NK-92 (cell line): ENCODE results near the gene ASPSCR1.

ENCODE experiments used
- DNase-seq: peaks from one replicate; lab custom pipeline; 2025; ENCODE audit not compliant: unreplicated experiment; lab: John Stamatoyannopoulos, UW

ASPSCR1 gene

GRCh38 chr17:81999587-81999975 lies 22.2 kb downstream of the ASPSCR1 start:
- DNase-seq = no peak

DNA sequence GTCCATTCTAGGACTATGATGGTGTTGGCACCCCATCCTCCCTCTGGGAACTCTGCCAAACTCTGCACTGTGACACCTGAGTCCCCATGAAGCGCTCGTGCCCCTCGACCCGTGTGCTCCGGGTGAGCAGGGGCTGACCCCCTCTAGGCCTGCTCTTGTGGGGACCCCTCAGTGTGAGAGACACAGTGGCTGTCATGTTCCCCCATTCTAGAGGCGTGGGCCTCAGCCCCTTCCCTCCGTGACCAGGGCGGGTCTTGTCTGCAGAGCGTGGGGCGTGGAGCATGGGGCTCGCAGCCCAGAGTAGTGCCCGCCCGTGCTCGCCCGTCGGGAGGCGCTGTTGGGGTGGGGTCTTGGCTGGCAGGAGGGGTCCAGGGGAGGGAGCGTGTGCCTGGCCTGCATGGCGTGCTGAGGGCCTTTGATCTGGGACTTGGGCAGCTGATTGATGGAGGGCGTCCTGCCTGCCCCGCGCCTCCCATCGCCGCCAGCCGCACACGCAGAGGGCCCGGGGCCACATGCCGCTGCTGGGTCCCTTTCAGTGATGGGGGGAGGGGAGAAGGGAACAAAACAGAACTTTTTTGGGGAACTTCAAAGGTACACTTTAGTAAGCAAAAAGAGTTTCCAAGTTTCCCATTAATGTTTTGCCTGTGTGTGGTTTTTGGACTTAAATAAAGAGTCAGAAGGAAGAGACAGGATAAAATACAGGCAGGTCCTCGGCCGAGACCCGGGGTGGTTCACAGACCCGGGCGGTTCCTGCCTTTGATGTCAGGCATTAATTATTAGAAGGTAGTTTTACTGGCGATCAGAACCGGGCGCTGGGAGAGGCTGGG lies 22.8 kb downstream of the ASPSCR1 start:
- DNase-seq = no peak

- no peak for DNase-seq
Observed at GRCh38 chr17:82000803-82001570, 23.6 kb downstream of the ASPSCR1 start.

- DNase-seq = no peak
Observed at GRCh38 chr17:82001571-82002056, 24.2 kb downstream of the ASPSCR1 start.

DNA sequence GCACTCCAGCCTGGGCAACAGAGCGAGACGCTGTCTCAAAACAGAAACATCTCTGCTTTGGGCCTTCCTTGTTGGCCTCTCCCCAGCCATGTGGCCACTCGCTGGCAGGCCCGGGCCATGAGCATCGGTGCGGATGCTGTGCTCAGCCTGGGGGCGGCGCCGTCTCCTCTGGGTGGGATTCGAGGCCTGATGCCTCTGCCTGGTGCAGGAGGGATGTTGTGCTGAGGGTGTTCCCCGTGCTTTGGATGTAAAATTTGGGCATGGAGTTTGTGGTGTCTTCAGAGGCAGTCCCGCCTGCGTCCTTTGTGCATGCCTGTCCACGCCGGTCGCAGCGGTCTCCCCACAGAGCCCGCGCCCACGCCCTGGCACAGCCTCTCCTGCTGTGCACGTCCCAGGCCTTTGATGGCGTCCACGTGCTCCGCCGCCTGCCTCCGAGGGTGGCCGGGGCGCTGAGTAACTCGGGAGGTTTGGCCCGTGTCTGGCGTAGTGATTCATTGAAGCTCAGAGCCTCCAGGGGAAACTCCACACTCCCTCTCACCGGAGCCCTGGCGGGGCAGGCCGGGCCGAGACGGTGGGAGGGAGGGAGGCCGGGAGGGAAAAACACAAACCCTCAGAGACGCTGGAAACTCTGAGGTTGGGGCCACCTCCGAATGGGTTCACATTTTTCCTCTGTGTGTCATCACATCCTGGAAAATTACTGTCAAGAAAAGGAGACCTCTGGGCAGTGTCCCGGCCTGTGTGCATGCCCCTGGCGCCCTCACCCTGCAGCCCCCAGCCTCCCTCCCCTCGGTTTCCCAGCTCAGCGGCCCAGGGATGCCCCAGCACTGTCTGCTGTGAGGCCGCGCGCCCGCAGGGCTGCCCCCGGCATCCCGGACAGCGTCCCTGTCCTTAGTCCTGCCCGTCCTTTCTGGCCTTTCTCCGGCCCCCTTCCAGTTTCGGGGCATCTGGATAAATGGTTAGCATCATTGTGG lies 26.3 kb downstream of the ASPSCR1 start:
- no peak for DNase-seq

DNA sequence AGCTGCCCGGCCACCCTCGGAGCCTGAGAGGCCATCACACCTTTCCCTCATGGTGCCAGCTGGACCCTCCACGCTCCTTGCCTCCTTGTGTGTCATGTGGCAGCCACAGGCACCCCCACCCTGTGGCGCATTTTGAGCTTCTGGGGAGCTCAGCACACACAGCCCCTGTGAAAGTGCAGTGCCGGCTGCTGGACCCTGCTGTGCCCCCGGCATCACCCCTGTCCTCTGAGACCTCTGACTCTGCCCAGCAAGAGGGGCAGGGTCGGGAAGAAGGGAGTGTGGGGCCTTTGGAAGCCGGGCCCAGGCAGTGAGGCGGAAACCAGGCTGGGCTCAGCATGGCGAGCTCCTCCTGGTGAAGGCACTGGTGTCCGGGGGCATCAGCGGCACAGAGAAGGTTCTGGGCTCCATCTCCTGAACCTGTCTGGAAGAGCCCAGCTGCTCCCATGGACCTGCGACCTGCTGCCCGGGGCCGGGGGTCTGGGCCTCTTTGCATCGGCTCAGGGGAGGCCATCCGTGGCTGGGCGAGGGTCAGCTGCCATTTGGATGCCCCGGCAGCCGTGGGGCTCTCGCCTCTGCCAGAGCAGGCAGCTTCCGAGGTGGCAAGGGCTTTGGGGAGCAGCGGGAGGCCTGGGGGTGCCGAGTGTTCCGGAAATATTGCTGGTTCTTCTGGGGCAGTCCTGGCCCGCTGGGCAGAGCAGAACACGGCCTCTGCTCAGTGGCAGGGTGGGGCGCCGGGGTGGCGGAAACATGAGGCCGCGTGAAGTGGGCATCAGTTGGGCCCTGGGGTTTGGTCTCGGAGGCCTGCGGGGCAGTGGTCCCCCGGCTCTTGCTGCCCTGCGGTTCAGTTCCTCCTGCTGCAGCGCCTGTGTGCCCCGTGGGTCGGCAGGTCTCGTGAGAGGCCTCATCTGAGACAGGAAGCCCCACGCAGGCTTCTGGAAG lies 27.4 kb downstream of the ASPSCR1 start:
- DNase-seq = no peak

- no peak for DNase-seq
Observed at GRCh38 chr17:82005701-82006348, 28.4 kb downstream of the ASPSCR1 start.

DNA sequence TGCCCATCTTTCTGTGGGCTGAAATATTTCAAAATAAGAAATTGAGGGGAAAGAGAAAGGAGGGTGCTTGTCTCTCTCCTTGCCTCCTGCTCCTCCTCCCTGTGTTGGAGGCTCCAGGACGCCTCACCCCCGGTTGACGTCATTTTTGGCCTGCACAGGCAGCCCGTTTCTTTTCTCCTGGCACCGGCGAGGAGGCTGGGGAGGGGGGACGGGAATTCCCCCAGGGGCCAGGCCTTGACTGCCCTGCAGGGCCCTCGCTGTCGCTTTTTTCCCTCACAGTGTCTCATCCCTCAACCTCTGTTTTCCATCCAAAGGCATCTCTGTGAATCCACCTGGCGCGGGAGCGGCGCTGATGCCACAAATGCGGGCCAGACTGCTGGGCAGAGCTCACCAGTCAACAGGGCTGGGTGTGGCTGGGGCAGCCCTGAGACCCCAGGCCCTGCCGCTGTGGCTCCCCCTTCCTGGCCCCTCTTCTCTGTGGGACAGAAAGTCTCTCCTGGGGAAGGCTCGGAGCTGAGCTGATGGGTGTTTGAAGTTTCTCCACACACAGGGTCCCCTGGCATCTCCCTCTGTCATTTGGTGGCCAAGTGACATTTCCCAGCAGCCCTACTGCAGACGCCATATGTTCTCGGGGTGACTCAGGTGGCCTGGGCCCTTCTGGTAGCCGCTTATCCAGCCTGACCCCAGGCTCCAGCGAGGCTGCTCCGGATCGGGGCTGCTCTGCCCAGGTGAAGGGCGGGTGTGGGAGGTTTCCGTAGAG lies 29.2 kb downstream of the ASPSCR1 start:
- no peak for DNase-seq

- no peak for DNase-seq
Observed at GRCh38 chr17:82007228-82007494, 29.7 kb downstream of the ASPSCR1 start.

DNA sequence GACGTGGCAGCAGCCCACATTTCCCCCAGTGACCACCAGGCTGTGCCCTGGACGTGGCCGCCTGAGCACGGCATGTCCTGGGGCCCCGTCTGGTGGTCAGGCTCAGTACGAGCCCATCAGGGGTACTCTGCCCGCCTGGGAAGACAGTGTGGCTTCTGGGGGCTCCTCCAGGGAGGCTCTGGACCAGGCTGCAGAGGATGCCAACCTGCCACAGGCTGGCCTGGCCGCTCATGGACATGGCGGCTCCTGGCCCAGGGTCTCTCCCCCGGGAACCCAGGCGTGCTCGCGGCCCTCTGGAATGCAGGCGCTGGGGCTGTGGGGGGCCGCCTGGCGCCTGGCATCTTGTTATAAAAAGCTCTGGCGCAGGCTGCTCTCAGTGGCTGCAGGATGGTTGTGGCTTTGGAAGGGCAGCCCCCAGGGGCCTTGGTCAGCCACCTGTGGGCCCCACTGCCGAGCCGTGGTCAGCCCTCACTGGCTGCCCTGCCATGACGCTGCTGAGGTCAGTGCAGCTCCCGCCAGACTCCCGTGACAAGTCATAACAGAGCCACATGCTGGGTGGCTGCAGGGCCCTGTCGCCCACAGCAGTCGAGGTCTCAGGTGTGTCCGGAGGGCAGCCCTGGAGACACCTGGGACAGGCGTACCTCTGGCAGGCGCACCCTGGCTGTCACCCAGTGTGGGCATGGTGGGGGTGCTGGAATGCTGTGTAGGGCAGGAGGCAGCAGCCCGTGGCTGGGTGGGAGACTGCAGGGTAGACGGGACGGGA lies 30.2 kb downstream of the ASPSCR1 start:
- DNase-seq = no peak

DNA sequence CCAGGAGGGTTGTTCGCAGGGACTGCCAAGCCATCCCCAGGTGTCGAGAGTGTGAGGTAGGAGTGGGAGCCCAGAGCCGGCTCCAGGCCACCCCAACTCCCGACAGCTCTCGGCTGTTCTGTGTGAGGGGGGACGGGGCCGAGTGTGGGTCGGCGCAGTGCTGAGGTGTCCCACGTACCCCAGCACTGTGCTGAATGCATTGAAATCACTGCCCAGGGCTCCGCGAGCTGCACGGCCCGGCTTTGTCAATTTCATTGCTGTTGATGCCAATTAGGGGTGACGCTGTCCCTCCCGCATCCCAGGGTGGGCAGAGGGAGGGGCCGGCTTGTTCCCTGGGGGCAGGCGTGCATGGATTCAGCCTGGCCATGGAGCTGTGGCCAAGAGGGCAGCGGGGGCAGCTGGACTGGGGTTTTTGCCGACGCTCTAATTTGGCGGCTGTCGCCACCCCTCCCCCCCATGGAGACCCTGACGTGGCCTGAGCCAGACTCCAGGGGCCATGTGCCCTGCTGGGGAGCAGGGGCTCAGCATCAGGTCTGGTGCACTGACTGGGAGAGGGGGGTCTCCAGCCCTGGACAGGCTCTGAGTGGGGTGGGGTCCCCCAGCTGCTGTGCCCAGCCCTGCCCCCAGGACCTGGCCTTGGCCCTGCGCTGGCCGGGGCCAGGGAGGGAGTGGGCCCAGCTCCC lies 31.0 kb downstream of the ASPSCR1 start:
- DNase-seq = no peak

DNA sequence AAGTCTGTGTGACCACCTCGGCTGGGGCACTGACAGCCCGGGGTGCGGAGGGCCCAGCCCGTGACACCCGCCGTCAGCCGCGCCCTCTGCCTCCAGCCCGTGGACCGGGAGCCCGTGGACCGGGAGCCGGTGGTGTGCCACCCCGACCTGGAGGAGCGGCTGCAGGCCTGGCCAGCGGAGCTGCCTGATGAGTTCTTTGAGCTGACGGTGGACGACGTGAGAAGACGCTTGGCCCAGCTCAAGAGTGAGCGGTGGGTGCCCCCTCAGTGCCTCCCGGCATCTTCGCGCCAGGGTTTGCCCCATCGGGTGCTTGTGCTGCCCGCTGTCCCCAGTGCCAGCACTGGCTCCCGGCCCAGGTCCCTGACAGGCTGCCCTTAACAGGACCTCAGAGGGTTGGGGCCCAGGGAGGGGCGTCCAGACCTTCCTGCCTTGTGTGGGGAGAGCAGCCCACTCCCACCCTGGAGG lies 31.5 kb downstream of the ASPSCR1 start:
- no peak for DNase-seq

DNA sequence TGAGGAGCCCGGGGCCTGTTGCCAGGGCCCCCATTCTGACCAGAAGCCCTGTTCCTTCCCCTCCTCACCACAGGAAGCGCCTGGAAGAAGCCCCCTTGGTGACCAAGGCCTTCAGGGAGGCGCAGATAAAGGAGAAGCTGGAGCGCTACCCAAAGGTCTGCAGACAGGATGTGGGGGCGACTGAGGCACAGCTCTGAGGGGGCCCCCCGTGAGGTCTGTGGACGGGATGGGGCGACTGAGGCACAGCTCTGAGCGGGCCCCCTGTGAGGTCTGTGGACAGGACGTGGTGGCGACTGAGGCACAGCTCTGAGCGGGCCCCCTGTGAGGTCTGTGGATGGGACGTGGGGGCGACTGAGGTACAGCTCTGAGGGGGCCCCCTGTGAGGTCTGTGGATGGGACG lies 32.0 kb downstream of the ASPSCR1 start:
- DNase-seq = no peak

DNA sequence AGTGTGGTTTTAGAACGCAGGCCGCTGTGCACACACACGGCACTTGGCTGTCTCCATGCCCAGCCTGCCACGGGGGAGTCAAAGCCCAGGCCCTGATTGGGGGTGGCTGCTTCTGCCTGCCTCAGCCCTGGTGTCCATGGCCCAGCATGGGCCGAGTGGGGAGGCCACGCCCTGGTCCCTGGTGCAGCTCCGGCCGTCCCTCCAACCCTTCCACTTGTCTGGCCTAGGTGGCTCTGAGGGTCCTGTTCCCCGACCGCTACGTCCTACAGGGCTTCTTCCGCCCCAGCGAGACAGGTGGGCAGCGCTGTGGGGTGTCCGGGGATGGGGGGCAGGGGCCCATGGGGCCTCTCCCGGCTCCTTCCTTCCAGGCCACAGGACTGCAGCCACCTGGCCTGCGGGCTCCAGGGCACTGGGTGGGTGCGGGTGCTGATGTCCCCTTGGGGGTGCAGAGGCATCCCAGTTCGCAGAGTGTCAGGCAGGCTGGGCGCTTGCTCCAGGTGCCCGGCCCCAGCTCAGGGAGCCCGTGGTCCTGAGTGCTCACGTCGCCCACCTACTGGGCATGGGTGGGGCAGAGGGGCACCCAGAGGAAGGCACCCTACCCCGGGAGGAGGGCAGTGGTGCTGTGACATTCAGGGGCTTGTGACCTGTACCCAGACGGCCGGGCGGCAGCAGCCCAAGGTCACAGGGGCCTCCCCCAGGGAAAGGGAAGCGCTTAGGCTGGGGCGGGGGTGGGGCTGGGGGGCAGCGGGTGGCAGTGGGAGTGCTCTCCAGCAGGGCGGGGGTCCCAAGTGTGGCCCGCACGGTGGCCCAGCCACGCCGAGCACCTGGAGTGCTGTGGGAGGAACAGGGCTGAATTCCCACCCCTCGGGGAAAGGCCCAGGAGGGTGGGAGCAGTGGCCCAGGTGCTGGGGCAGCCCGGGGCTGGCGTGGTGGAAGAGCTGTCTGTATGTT lies 33.4 kb downstream of the ASPSCR1 start:
- no peak for DNase-seq

GRCh38 chr17:82011617-82012187 lies 34.3 kb downstream of the ASPSCR1 start:
- no peak for DNase-seq

- DNase-seq = no peak
Observed at GRCh38 chr17:82012261-82012639, 34.8 kb downstream of the ASPSCR1 start.
